Esophagus (tissue), 2 donors: ENCODE measurements around the gene SRC. TPM values are rescaled to one million over a fixed set of nuclear protein-coding genes. Genes with fewer than 3 reads are reported as not detected.

Experiments
- H3K27ac ChIP-seq, 2 donors: one replicate each; pipeline ENCODE4 v1.5.1; 2013; ENCODE audit warnings: low read depth in 2 of 2, mild to moderate bottlenecking in 2 of 2, inconsistent platforms in 1 of 2, low read length in 1 of 2, moderate library complexity in 1 of 2
- H3K27me3 ChIP-seq, 2 donors: one replicate each; pipeline ENCODE4 v1.6.1; 2013; ENCODE audit warnings: low read length in 2 of 2, control low read depth in 1 of 2, mild to moderate bottlenecking in 1 of 2; ENCODE audit not compliant: insufficient read depth in 2 of 2, control insufficient read depth in 1 of 2
- H3K36me3 ChIP-seq, 2 donors: one replicate each; pipeline ENCODE4 v1.6.1; 2013; ENCODE audit warnings: low read length in 1 of 2; ENCODE audit not compliant: control insufficient read depth in 2 of 2, insufficient read depth in 2 of 2
- H3K4me1 ChIP-seq, 2 donors: one replicate each; pipeline ENCODE4 v1.6.1; 2013; ENCODE audit warnings: low read length in 1 of 2; ENCODE audit not compliant: control insufficient read depth in 2 of 2, insufficient read depth in 2 of 2
- H3K4me3 ChIP-seq, 2 donors: one replicate each; pipeline ENCODE4 v1.5.1; 2013; ENCODE audit warnings: low read length in 2 of 2, mild to moderate bottlenecking in 2 of 2, low read depth in 1 of 2, moderate library complexity in 1 of 2
- H3K9me3 ChIP-seq, 2 donors: one replicate each; pipeline ENCODE4 v1.6.1; 2013; ENCODE audit warnings: mild to moderate bottlenecking in 2 of 2, low read depth in 1 of 2, low read length in 1 of 2, moderate library complexity in 1 of 2; ENCODE audit not compliant: control insufficient read depth in 2 of 2, insufficient read depth in 1 of 2
- whole genome bisulfite sequencing, 2 donors: extraction: QIAGEN DNeasy Blood & Tissue Kit; methylation state at CpG; one replicate each; pipeline ENCODE4 v1.1.7; 2013; 5-methylcytosine and 5-hydroxymethylcytosine counted together
- polyA plus RNA-seq, 2 donors: library from polyadenylated mRNA; stranded (reverse); fragments of 200-250 nt; gene quantifications; one replicate each; pipeline ENCODE4 v1.2.3, GENCODE V29; 2013
- donor health status: healthy with polysubstance abuse.
- donor health status: Bipolar disorder and iron deficiency.

Gene SRC
- polyA plus RNA-seq, 2 donors = 26.9 to 59.4 TPM

DNA sequence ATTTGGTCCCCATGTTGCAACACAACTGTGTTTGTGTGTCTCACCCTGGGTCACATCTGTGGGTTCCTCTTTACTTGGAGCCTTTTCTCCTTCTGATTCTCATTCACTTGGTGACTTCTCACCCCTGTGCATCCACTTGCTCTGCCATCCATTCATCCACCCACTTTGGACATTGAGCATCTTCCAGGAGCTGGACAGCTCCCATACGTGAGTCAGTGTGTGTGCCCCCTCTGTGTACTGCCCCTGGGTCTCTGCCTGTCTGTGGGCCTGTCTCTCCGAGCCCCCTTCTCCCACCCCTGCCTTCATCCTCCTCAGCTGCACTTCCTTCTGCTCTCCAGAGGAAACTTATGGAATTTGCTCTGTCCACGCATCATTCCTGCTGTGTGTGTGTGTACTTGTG is 107.3 kb downstream of the SRC start:
- Histone ChIP-seq H3K4me1 (peaks cover 0 to 2% of the 10 kb centered on the region in 2 donors), H3K36me3 (no peaks in the 10 kb centered on the region), H3K27ac (no peak overlapping the region), H3K9me3 (peaks cover 0 to 3% of the 10 kb centered on the region in 2 donors), H3K4me3 (no peak overlapping the region), H3K27me3 (no peaks in the 10 kb centered on the region)
- WGBS, 2 donors = 44 to 73% methylated on average over 3 of the region's 3 CpGs

DNA sequence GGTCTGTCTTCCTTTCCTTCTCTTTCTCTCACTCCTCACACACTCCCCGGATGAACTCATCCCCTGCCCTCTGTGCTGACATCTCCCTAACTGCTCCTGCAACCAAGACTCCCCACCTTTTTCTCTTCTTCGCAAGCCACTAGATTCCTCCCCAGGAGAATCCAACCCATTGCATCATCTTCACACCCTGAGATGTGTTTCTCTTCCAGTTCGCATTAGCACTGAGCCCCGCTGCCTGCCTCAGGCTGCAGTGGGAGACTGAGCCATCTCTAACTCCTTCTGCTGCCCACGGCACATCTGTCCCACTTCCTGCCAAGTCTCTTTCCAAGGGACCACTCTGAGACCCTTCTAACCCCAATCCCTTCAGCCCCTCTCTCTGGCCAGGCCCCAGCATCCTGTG is 107.9 kb downstream of the SRC start:
- Histone ChIP-seq H3K4me3 (no peak overlapping the region), H3K27me3 (no peaks in the 10 kb centered on the region), H3K9me3 (peaks cover 0 to 6% of the 10 kb centered on the region in 2 donors), H3K27ac (no peak overlapping the region), H3K36me3 (no peaks in the 10 kb centered on the region), H3K4me1 (peaks cover 0 to 2% of the 10 kb centered on the region in 2 donors)
- 87 to 89% methylated on average over 5 of the region's 5 CpGs for WGBS, 2 donors

DNA sequence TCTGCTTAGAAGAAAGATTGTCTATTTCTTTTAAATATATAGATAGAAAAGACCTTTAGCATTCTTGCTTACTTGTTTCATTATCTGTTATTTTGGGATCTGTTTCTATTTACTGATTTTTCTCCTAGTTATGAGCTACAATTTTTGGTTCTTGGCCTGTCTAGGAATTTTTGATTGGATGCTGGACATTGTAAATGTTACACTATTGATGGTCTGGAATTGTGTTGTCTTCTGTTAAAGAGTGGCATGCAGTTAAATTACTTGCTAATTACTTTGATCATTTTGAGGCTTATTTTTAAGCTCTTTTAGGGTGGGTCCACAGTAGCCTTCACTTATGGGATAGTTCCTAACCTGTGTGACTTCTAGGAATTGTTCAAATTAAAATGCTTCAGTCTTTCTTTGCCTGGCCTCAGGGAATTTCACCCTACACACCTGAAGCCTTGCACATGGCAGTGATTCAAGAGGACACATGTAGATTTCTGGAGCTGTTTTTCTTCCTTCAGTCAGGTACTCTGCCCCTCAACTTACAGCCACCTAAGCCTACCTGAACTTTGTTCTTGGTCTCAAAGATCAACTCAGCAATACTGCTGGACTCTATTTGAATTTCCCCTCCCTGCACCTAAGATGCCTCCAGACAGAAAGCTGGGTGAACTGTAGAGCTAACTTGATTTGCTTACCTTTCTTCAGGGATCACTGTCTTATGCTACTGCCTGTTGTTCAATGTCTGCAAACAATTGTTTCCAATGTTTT is 108.9 kb downstream of the SRC start:
- Histone ChIP-seq H3K4me1 (peaks cover 0 to 2% of the 10 kb centered on the region in 2 donors), H3K9me3 (peaks cover 0 to 6% of the 10 kb centered on the region in 2 donors), H3K27me3 (no peaks in the 10 kb centered on the region), H3K36me3 (no peaks in the 10 kb centered on the region), H3K4me3 (no peak overlapping the region), H3K27ac (no peak overlapping the region)

Other genes starting within 250 kb of the SRC start
- 100 to 1,000 TPM in 1 of 2 donors, 10 to 100 TPM in 1; 41.5 to 101 TPM for gene RPN2, start 166.8 kb upstream of the SRC start, polyA plus RNA-seq
- gene MROH8, start 166.6 kb upstream of the SRC start, polyA plus RNA-seq = 1 to 10 TPM in 1 of 2 donors, under 1 TPM in 1; 0.69 to 1.3 TPM
- gene GHRH, start 84.3 kb upstream of the SRC start, polyA plus RNA-seq = not detected
- gene MANBAL, start 56.5 kb upstream of the SRC start, polyA plus RNA-seq = 10 to 100 TPM; 27.6 to 58.1 TPM
- gene NNAT, start 175.1 kb downstream of the SRC start, polyA plus RNA-seq = 1 to 10 TPM; 2.5 to 3.8 TPM
- 10 to 100 TPM; 45.7 to 80.2 TPM for gene BLCAP, start 181.7 kb downstream of the SRC start, polyA plus RNA-seq